ENCODE measurements around the gene DLL1.

DNA sequence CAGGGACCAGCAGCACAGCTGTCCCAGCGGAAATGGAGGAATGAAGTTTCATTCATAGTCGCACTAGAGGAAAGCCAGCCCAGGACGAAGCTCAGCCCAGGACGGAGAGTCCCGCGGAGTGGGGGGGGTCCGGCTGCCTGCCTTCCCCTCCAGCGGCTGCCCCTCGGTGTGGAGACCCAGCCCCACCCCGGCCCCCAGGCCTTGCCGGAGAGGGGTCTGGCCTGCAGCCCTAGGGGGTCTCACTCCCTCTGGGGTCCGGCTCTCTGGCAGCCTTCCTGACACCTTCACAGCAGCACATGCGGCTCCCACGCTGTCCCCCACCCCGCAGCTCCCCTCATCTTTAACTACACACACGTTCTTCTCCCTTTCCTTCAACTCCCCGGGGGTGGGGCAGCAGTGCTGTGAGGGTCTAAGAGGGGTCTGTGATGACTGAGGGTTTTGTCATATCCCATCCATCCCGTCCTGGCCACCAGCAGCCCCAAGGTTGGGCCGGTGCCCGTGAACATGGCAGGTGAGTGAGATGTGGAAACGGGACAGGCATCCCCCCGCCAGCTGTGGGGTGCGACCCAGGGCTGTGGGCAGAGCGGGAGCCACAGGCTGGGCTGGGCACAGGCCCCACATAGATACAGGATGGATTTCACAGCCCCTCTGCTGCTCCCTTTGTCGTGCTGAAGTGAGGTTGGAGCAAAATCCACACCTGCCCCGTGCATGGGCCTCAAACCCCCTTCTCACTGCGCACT lies 41.8 kb downstream of the DLL1 start:
- TF ChIP-seq, protein P1, sequence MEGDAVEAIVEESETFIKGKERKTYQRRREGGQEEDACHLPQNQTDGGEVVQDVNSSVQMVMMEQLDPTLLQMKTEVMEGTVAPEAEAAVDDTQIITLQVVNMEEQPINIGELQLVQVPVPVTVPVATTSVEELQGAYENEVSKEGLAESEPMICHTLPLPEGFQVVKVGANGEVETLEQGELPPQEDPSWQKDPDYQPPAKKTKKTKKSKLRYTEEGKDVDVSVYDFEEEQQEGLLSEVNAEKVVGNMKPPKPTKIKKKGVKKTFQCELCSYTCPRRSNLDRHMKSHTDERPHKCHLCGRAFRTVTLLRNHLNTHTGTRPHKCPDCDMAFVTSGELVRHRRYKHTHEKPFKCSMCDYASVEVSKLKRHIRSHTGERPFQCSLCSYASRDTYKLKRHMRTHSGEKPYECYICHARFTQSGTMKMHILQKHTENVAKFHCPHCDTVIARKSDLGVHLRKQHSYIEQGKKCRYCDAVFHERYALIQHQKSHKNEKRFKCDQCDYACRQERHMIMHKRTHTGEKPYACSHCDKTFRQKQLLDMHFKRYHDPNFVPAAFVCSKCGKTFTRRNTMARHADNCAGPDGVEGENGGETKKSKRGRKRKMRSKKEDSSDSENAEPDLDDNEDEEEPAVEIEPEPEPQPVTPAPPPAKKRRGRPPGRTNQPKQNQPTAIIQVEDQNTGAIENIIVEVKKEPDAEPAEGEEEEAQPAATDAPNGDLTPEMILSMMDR (IDR thresholded peaks at IDR 0.05): no peak
- TF ChIP-seq POLR2A (IDR thresholded peaks at IDR 0.05): no peak
